Right ventricle myocardium superior (tissue), 1 donor: ENCODE measurements around the gene LASP1NB.
A peak's percentile ranks its signal among the peaks of the same experiment; 100 is the strongest.

ENCODE experiments used
- ATAC-seq: fragments of 200-7000 bp; cut with Tn5 transposase; one replicate; pipeline ENCODE4 v1.9.1; 2020; ENCODE audit warnings: mild to moderate bottlenecking; ENCODE audit not compliant: poor library complexity
- DNase-seq: peaks from one replicate; pipeline ENCODE4 v3.0.0-alpha.2; 2020
- intact Hi-C: fragments of 100-400 bp; cut with DNase I; formaldehyde crosslinking; loops from one replicate; pipeline ENCODE4 v1.11.2; 2022
- donor health status: DM: no; HTN: yes; CAD: no; lungs with severe emphysema.

The LASP1NB gene

DNA sequence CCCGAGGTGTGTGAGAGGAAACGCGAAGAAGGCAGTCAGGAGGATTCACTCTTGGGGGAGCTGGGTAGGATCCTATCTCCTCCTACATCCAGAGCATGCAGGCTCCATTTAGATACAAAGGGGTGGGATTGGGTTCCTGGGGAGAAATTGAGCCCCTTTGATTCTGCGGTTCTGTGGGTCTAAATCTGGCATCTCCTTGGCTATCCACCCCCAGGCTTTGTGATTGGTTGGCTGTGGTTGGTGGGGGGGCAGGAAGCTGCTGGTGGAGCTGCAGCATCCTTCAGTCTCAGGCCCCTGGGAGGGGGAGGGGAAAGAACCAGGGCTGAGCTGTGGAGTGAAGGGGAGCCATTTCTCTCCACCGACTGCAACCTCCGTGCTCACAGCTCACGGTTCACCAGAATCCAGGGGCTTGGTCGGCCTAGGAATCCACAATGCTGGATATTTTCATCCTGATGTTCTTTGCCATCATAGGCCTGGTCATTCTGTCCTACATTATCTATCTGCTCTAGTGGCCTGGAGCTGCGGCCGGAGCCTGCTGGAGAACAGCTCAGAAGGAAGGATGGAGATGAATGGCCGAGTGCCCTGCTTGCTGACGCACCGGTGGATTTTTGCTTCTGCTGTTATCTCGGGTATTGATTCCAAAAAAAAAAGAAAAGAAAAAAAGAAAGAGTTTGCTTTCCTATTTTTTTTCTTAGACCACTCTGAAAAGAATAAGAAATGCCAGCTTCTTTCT, at the start of gene LASP1NB:
Gene LASP1NB (plus strand): TSS at position 352 of the 733 bp plus-strand sequence.
- ATAC-seq (no peak), DNase-seq (no peak)
- intact Hi-C loops: no loop called here

GRCh38 chr17:38877130-38877851, 48.1 kb upstream of the LASP1NB start:
- intact Hi-C loops: no loop called here
- DNase-seq: no peak
- ATAC-seq: no peak

DNA sequence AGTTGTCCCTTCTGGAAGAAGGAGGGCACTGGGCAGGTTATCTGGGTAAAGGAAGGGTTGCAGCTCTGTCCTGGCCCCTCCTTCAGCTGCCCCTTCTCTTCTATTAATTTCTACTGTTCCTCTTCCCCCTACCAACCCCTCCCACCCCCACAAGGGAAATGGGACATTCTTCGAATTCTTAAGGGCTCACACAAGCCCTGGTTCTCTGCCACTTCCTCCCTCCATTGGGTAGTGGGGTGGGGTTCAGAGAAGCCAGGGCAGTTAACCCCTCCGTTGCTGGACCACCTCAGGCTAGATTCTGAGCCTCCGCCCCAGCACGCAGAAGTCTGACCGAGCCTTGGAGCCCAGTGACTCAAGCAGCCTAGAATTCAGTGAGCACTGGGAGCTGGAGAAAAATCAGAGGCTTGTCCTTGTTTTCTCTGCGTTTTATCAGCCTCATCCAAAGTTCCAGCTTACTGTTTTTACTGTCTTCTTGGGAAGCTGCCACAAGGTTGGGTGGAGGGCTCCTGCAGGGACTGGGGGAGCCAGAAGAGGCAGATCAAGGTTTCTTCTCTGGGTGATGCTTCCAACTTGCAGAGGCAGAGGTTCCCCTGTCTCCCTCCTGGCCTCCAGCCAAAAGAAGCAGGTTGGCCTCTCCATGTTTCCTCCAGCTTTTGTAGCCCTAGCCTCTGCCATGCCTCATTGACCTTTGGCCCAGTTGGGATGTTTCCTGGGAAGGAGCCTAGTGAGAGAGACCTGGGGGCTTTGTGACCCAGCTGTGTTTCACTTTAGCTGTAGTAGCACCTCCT, 45.3 kb upstream of the LASP1NB start:
- intact Hi-C loops: no loop called here

GRCh38 chr17:38881600-38882191, 43.7 kb upstream of the LASP1NB start:
- ATAC-seq: peak; percentile 49
- intact Hi-C loops: no loop called here
- peak; percentile 83 for DNase-seq

More for the DNA sequence above, 45.3 kb upstream of the LASP1NB start:
- ATAC-seq: peak; percentile 36
- DNase-seq: peak; percentile 65

DNA sequence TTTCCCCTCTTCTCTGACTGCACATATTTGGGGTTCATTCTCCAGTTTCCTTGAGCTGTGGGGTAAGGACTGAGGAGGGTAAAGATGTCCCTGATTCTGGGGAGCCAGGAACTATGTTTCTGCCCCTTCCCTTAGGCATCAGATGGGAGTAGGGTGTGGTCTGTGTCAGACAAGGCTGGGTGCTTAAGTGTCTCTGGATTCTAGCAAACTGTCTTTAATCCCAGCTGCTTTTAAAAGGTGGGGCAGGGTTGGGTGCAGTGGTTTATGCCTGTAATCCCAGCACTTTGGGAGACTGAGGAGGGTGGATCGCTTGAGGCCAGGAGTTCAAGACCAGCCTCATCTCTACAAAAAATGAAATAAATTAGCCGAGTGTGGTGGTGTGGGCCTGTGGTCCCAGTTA, 42.5 kb upstream of the LASP1NB start:
- peak; percentile 3 for DNase-seq
- intact Hi-C loops: no loop called here

GRCh38 chr17:38883592-38884526, 41.6 kb upstream of the LASP1NB start:
- DNase-seq: peak; percentile 46
- no peak for ATAC-seq
- intact Hi-C loops: no loop called here

More for the DNA sequence above, 42.5 kb upstream of the LASP1NB start:
- ATAC-seq: no peak

DNA sequence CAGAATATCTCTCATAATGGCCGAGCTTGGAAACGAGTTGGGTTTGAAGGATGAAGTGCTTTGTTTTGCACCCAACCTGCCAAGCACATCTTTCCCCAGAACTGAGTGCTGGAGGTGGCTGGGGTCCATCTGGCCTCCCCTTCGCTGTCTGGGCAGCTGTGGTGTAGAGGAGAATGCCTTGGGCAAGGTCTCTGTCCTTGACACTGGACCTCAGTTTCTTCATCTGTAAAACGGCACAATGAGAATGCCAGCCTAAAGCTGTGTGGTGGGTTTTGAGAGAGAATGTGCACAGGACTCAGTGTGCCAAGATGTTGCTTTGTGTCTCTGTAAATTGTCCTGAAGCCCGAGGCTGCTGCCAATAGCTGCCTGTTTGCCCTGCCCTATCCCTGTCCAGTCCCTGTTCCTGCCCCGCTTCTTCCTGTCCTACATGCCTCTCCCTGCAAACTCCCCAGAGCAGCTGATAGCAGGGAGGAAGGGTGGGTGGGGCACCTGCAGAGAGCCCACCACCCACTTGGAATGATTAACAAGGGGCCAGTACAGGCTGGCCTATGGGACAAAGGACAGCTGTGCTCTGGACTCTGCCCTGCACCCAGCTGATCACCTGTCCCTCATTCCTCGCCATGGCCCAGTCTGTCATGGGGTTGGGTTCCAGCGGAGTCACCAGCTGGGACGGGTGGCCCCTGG, 40.2 kb upstream of the LASP1NB start:
- no peak for DNase-seq
- peak; percentile 17 for ATAC-seq
- intact Hi-C loops: no loop called here

- intact Hi-C loops: no loop called here
- ATAC-seq: no peak
Measured at GRCh38 chr17:38885728-38886642, 39.4 kb upstream of the LASP1NB start.

GRCh38 chr17:38886643-38887010, 38.8 kb upstream of the LASP1NB start:
- ATAC-seq: no peak
- intact Hi-C loops: no loop called here
- DNase-seq: no peak

More at GRCh38 chr17:38885728-38886642, 39.4 kb upstream of the LASP1NB start:
- DNase-seq: no peak

DNA sequence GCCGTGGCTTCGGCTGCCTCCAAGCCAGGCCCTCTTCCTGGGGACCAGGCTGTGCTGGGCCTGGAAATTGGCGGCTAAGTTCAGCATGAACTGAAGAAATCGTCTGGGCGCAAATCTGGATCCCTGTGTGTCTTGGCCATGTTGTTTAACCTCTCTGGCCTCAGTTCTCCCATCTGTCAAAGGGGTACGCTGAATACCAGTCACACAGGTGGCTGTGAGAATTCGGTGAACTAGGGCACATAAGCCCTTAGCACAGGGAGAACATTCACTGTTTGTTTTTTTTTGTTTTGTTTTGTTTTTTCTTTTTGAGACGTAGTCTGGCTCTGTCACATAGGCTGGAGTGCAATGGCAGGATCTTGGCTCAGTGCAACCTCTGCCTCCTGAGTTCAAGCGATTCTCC, 36.6 kb upstream of the LASP1NB start:
- DNase-seq (no peak), ATAC-seq (no peak)
- intact Hi-C loops: no loop called here

GRCh38 chr17:38889745-38890409, 35.5 kb upstream of the LASP1NB start:
- no peak for ATAC-seq
- DNase-seq: no peak
- intact Hi-C loops: no loop called here

DNA sequence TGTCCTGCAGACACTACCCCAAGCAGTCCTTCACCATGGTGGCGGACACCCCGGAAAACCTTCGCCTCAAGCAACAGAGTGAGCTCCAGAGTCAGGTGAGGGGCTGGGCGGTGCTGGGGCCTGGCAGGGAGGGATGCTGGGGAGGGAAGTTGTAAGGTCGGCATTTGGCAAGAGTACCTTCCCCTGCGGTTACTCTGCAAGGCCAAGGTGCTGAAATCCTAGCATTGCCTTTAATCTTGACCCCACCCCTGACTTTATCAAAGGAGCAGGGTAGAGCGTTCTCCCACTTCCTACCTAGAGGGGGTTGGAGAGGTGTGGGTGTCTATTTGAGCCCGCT, 35.0 kb upstream of the LASP1NB start:
- DNase-seq (no peak), ATAC-seq (no peak)
- intact Hi-C loops: no loop called here

GRCh38 chr17:38891441-38891840, 34.0 kb upstream of the LASP1NB start:
- intact Hi-C loops: no loop called here
- DNase-seq: no peak
- ATAC-seq: no peak

DNA sequence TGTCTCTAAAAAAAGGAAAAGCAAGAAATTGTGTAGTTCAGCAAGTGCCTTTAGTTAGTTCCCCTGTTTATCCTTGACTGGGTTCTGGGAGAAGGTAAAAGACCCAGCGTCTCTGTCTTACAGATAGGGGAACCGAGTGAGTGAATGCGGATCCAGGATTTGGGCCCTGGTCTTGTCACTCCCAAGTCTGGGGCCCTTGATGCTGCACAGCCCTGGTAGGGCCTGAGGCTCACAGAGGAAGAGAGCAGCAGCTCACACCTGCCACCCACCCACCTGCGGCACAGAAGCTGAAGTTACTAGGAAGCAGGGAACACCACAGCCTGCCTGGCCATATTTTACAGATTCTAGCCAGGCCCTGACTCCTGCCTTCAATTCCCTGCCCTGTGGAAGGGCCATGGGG, 33.3 kb upstream of the LASP1NB start:
- intact Hi-C loops: no loop called here
- ATAC-seq (no peak), DNase-seq (no peak)

DNA sequence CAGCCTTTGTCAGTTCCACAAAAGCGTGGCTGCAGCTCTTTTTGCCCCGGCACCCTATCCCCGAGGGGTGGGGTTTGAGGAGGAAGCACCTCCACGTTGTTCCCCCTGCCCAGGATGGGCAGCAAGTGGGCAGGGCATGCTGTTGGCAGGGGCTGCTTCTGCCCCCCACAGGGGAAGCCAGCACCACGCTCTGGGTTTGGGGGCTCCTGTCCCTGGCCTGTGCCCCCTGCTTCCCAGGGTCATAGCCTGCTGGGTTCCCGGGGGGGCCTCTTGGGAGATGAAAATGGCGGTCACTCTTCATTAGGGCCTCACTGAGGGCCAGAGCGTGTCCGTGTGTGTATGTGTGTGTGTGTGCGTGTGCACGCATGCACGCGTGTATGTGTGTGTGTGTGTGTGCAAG, 32.8 kb upstream of the LASP1NB start:
- ATAC-seq (no peak), DNase-seq (no peak)
- intact Hi-C loops: no loop called here

DNA sequence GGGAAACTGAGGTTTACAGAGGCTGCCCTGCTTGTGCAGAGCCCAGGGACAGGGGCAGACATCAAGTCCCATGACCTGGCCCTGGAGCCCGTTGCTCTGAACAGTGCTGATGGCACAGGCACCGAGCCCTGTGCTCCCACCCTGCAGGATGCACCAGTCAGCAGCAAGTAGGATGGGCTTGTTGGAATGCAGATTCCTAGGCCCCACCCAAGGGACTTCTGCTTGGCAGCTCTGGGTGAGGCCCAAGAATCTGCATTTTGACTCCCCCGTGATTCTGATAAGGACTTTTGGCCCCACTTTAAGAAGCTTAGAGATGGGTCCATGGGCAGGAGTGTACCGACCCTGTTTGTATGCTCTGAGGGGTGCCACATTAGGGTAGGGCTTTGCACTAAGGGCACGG, 32.3 kb upstream of the LASP1NB start:
- no peak for ATAC-seq
- intact Hi-C loops: no loop called here
- DNase-seq: no peak
